ENCODE measurements around the gene EPOP.
"Not testable (repeated sequence)": the region's sequence is repeated elsewhere in the genome, so short reads cannot be mapped to it uniquely, and the experiment has no call there.

The EPOP gene

GRCh38 chr17:38653230-38653629, 21.5 kb downstream of the EPOP start:
- DNase-seq (ENCODE audit: low read depth), result no peak

GRCh38 chr17:38650653-38651173, 24.0 kb downstream of the EPOP start:
- DNase-seq (ENCODE audit: low read depth), result not testable (repeated sequence)

- DNase-seq (ENCODE audit: low read depth), result no peak
Measured at GRCh38 chr17:38637951-38638350, 36.8 kb downstream of the EPOP start.

GRCh38 chr17:38636054-38636453, 38.7 kb downstream of the EPOP start:
- no peak for DNase-seq (ENCODE audit: low read depth)

- DNase-seq (ENCODE audit: low read depth), result no peak
Measured at GRCh38 chr17:38632334-38632733, 42.4 kb downstream of the EPOP start.

GRCh38 chr17:38628441-38628840, 46.3 kb downstream of the EPOP start:
- no peak for DNase-seq (ENCODE audit: low read depth)

GRCh38 chr17:38627957-38628356, 46.8 kb downstream of the EPOP start:
- no peak for DNase-seq (ENCODE audit: low read depth)

GRCh38 chr17:38626606-38627226, 48.0 kb downstream of the EPOP start:
- not testable (repeated sequence) for DNase-seq (ENCODE audit: low read depth)

GRCh38 chr17:38625482-38625881, 49.3 kb downstream of the EPOP start:
- DNase-seq (ENCODE audit: low read depth), result no peak

- not testable (repeated sequence) for DNase-seq (ENCODE audit: low read depth)
Measured at GRCh38 chr17:38624782-38625355, 49.9 kb downstream of the EPOP start.

Measured in stimulated activated CD8-positive, alpha-beta memory T cell treated with anti-CD3 and anti-CD28 coated beads, Interleukin-7, amount 100 ng/mL, for 24 hours (primary cell).